GM18909 (cell line): ENCODE measurements around the gene DCAF16.

ENCODE experiments used
- ATAC-seq: cut with Tn5 transposase; IDR thresholded peaks from one replicate; pipeline ENCODE4 v1.9.1; 2021; ENCODE audit warnings: mild to moderate bottlenecking; ENCODE audit not compliant: unreplicated experiment, poor library complexity

The DCAF16 gene

DNA sequence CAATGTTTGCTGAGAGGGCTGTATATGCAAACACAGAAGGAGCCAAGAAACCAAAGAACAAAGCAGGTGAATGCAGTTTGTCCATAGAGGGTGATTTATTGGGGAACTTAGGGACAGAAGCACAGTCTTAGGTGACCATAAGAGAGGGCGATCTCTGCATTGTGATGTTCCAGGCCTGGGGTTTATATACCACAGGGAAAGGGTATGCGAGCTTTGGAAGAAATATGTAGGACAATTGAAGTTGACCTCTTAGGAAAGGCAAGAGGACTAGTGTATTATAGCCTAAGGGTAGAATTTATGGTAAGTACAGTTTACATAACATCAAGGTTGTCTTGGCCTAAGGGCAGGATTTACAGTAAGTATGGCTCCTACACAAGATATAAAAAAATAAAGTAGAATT is 56.9 kb downstream of the DCAF16 start:
- ATAC-seq: no peak
